Middle frontal gyrus (tissue), 1 donor: Measurements from ENCODE around the gene PLEKHM1.

ENCODE experiments used
- DNase-seq: peaks from one replicate; pipeline ENCODE4 v3.0.0-alpha.2; 2015; ENCODE audit warnings: low spot score; ENCODE audit errors: extremely low spot score

PLEKHM1 gene

GRCh38 chr17:45427181-45427835 is 63.2 kb downstream of the PLEKHM1 start:
- no peak for DNase-seq

GRCh38 chr17:45426561-45426960 is 64.0 kb downstream of the PLEKHM1 start:
- DNase-seq, result no peak

GRCh38 chr17:45425984-45426413 is 64.5 kb downstream of the PLEKHM1 start:
- no peak for DNase-seq

- DNase-seq, result no peak
These were observed 65.2 kb downstream of the PLEKHM1 start for GRCh38 chr17:45425125-45425983.

- DNase-seq, result no peak
These were observed 65.8 kb downstream of the PLEKHM1 start for GRCh38 chr17:45424769-45425124.

- no peak for DNase-seq
These were observed 66.6 kb downstream of the PLEKHM1 start for GRCh38 chr17:45423975-45424335.

GRCh38 chr17:45423304-45423974 is 67.1 kb downstream of the PLEKHM1 start:
- no peak for DNase-seq

GRCh38 chr17:45414990-45415881 is 75.3 kb downstream of the PLEKHM1 start:
- no peak for DNase-seq

- DNase-seq, result no peak
These were observed 77.0 kb downstream of the PLEKHM1 start for GRCh38 chr17:45413498-45413923.

GRCh38 chr17:45411348-45412105 is 79.0 kb downstream of the PLEKHM1 start:
- DNase-seq, result no peak

- DNase-seq, result no peak
These were observed 80.1 kb downstream of the PLEKHM1 start for GRCh38 chr17:45410144-45411091.

GRCh38 chr17:45409659-45410076 is 80.9 kb downstream of the PLEKHM1 start:
- no peak for DNase-seq

- no peak for DNase-seq
These were observed 81.7 kb downstream of the PLEKHM1 start for GRCh38 chr17:45408611-45409421.

GRCh38 chr17:45406107-45406506 is 84.4 kb downstream of the PLEKHM1 start:
- DNase-seq, result no peak

GRCh38 chr17:45405250-45406086 is 85.1 kb downstream of the PLEKHM1 start:
- no peak for DNase-seq

GRCh38 chr17:45404870-45405249 is 85.7 kb downstream of the PLEKHM1 start:
- DNase-seq, result no peak

- no peak for DNase-seq
These were observed 86.5 kb downstream of the PLEKHM1 start for GRCh38 chr17:45403906-45404490.
